ENCODE data around the gene CAPN9.

DNA sequence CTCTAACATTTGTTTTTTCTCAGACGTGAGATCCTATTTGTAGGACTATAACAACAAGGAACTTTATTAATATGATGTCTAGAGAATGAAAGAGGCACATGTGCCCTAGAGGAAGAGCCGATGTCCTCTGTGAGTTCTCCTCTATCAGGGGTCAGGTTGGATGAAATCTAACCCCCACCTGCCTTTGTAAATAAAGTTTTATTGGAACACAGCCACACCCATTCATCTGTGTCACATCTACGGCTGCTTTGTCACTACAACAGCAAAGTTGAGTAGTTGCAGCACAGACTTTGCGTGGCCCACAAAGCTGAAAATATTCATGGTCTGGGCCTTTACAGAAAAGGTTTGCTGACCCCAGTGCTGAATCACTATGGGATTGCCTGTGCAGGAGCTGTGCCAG is 571 bp upstream of the CAPN9 start:
- TF ChIP-seq, protein P1, sequence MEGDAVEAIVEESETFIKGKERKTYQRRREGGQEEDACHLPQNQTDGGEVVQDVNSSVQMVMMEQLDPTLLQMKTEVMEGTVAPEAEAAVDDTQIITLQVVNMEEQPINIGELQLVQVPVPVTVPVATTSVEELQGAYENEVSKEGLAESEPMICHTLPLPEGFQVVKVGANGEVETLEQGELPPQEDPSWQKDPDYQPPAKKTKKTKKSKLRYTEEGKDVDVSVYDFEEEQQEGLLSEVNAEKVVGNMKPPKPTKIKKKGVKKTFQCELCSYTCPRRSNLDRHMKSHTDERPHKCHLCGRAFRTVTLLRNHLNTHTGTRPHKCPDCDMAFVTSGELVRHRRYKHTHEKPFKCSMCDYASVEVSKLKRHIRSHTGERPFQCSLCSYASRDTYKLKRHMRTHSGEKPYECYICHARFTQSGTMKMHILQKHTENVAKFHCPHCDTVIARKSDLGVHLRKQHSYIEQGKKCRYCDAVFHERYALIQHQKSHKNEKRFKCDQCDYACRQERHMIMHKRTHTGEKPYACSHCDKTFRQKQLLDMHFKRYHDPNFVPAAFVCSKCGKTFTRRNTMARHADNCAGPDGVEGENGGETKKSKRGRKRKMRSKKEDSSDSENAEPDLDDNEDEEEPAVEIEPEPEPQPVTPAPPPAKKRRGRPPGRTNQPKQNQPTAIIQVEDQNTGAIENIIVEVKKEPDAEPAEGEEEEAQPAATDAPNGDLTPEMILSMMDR (conservative IDR thresholded peaks at IDR 0.05; ENCODE audit: low read depth, low read length), result no peak
- no peak for TF ChIP-seq EZH2phosphoT487 (IDR thresholded peaks at IDR 0.05; ENCODE audit: borderline replicate concordance, low read length)
